ENCODE results near the gene PTS. TPM values are rescaled to one million over a fixed set of nuclear protein-coding genes. Genes with fewer than 3 reads are reported as not detected.

Gene PTS
- total RNA-seq = 10 to 100 TPM; 21.4 to 39.7 (median 26.3) TPM
- polyA plus RNA-seq = 10 to 100 TPM; 18.3 to 35.5 TPM
- long read RNA-seq, donor 1, transcript PTS-201 (6 exons, 935 nt) = major isoform, 5 of 13 reads
- long read RNA-seq, donor 1, partial matches to known transcripts = 2 of 13 reads
- long read RNA-seq, donor 1, other reads (novel, unspliced or antisense) = 6 of 13 reads
- long read RNA-seq, donor 2, transcript PTS-206 (3 exons, 601 nt) = minor isoform, 8 of 40 reads
- long read RNA-seq, donor 2, transcript PTS-201 (6 exons, 935 nt) = major isoform, 28 of 40 reads
- long read RNA-seq, donor 2, partial matches to known transcripts = 0 of 40 reads
- long read RNA-seq, donor 2, other reads (novel, unspliced or antisense) = 0 of 40 reads
- long read RNA-seq, donor 3, transcript PTS-201 (6 exons, 935 nt) = major isoform, 9 of 22 reads
- long read RNA-seq, donor 3, partial matches to known transcripts = 2 of 22 reads
- long read RNA-seq, donor 3, other reads (novel, unspliced or antisense) = 9 of 22 reads

GRCh38 chr11:112226062-112226830 lies at the start of gene PTS:
Gene PTS (plus strand): TSS chr11:112226428. CDS start chr11:112226444, 16 bp downstream.
- no peaks in the 10 kb centered on the region for H3K36me3 ChIP-seq
- TF ChIP-seq EP300 (IDR thresholded peaks at IDR 0.05) (no peak), POLR2A (IDR thresholded peaks at IDR 0.05) (peak; percentile 95), CTCF (IDR thresholded peaks at IDR 0.05) (peak in 1 of 3 donors; percentile 18)
- WGBS, 3 donors = 0 to 1% (median 0%) methylated on average over 52 to 70 of the region's 70 CpGs
- no peaks in the 10 kb centered on the region for H3K9me3 ChIP-seq
- peak within 1 kb of the TSS; percentile 95 to 96 for H3K27ac ChIP-seq
- peaks cover 3% of the 10 kb centered on the region for H3K4me1 ChIP-seq (ENCODE audit: insufficient read depth)
- H3K4me3 ChIP-seq = peak within 1 kb of the TSS; percentile 61
- DNase-seq = peak; percentile 86 to 91 (median 89)
- intact Hi-C loops (cut with DNase I) = no loop called here
- H3K27me3 ChIP-seq = no peaks in the 10 kb centered on the region

GRCh38 chr11:112177589-112177988 lies 48.6 kb upstream of the PTS start:
- no peak overlapping the region for H3K27ac ChIP-seq
- H3K36me3 ChIP-seq = no peaks in the 10 kb centered on the region
- intact Hi-C loops (cut with DNase I) = no loop called here
- WGBS, 3 donors = 83 to 89% (median 85%) methylated on average over 4 of the region's 4 CpGs
- no peaks in the 10 kb centered on the region for H3K9me3 ChIP-seq
- no peaks in the 10 kb centered on the region for H3K27me3 ChIP-seq
- H3K4me1 ChIP-seq (ENCODE audit: insufficient read depth) = peaks cover 2% of the 10 kb centered on the region
- no peak for DNase-seq
- no peak overlapping the region for H3K4me3 ChIP-seq
- TF ChIP-seq CTCF (IDR thresholded peaks at IDR 0.05) = no peak

- Histone ChIP-seq H3K9me3 (no peaks in the 10 kb centered on the region), H3K4me1 (ENCODE audit: insufficient read depth) (peaks cover 2% of the 10 kb centered on the region), H3K27ac (no peak overlapping the region), H3K4me3 (no peak overlapping the region), H3K27me3 (no peaks in the 10 kb centered on the region), H3K36me3 (no peaks in the 10 kb centered on the region)
- WGBS, 3 donors = 96 to 98% (median 97%) methylated on average over 1 of the region's 1 CpG
- TF ChIP-seq POLR2A (IDR thresholded peaks at IDR 0.05) = no peak
- no peak for TF ChIP-seq CTCF (IDR thresholded peaks at IDR 0.05)
- TF ChIP-seq EP300 (IDR thresholded peaks at IDR 0.05) = no peak
- DNase-seq = no peak
- intact Hi-C loops (cut with DNase I) = no loop called here
Measured at GRCh38 chr11:112178428-112178827, 47.8 kb upstream of the PTS start.

- Histone ChIP-seq H3K4me1 (ENCODE audit: insufficient read depth) (peaks cover 2% of the 10 kb centered on the region), H3K9me3 (no peaks in the 10 kb centered on the region), H3K36me3 (no peaks in the 10 kb centered on the region), H3K4me3 (no peak overlapping the region), H3K27ac (no peak overlapping the region), H3K27me3 (no peaks in the 10 kb centered on the region)
- DNase-seq = no peak
- 37 to 60% (median 51%) methylated on average over 3 of the region's 3 CpGs for WGBS, 3 donors
- intact Hi-C loops (cut with DNase I) = no loop called here
- TF ChIP-seq POLR2A (IDR thresholded peaks at IDR 0.05) (no peak), EP300 (IDR thresholded peaks at IDR 0.05) (no peak), CTCF (IDR thresholded peaks at IDR 0.05) (no peak)
Measured at GRCh38 chr11:112178936-112179335, 47.3 kb upstream of the PTS start.
